H1 (cell line): ENCODE data around the gene BTBD9. TPM values are rescaled to one million over a fixed set of nuclear protein-coding genes. Genes with fewer than 3 reads are reported as not detected.

ENCODE experiments used
- CTCF ChIA-PET: fragments of 300-600 bp; sonication (Branson Sonifier 250); formaldehyde crosslinking; loops from one replicate; lab custom pipeline; 2021; ENCODE audit not compliant: partially characterized antibody; lab: Charles Lee
- POLR2A ChIA-PET: fragments of 300-600 bp; sonication (Branson Sonifier 250); formaldehyde crosslinking; loops from one replicate; lab custom pipeline; 2021; ENCODE audit warnings: inconsistent platforms; ENCODE audit not compliant: partially characterized antibody; lab: Charles Lee
- DNase-seq, 2 experiments: peaks; one replicate each; pipeline versions ENCODE4 v3.0.0 to v3.0.0-alpha.2; 2010 to 2022; ENCODE audit warnings: low spot score in 2 of 2, low read depth in 1 of 2, mixed read lengths in 1 of 2
- FAIRE-seq: peaks from 2 replicates; lab custom pipeline; 2011; peaks lifted over from hg19 to GRCh38; lab: Jason Lieb, UNC
- H2AFZ ChIP-seq: 2 replicates; pipeline ENCODE4 v1.8.1; 2012; ENCODE audit warnings: low read length, inconsistent platforms
- H2AK5ac ChIP-seq: 2 replicates; pipeline ENCODE4 v1.6.1; 2013; ENCODE audit warnings: low read depth, low read length
- H2BK120ac ChIP-seq: replicated peaks from 2 replicates; pipeline ENCODE3; 2013; ENCODE audit warnings: low read depth, low read length, inconsistent platforms
- H2BK12ac ChIP-seq: 2 replicates; pipeline ENCODE4 v1.6.1; 2013; ENCODE audit warnings: low read depth, low read length
- H2BK15ac ChIP-seq: 2 replicates; pipeline ENCODE4 v1.6.1; 2013; ENCODE audit warnings: low read length
- H2BK20ac ChIP-seq: 2 replicates; pipeline ENCODE4 v1.6.1; 2013; ENCODE audit warnings: low read length
- H2BK5ac ChIP-seq: 2 replicates; pipeline ENCODE4 v1.6.1; 2013; ENCODE audit warnings: low read depth, low read length
- H3K14ac ChIP-seq: 2 replicates; pipeline ENCODE4 v1.6.1; 2013; ENCODE audit warnings: inconsistent platforms; ENCODE audit not compliant: insufficient read length
- H3K18ac ChIP-seq: 2 replicates; pipeline ENCODE4 v1.6.1; 2013; ENCODE audit warnings: low read length; ENCODE audit errors: extremely low read depth
- H3K23ac ChIP-seq: 2 replicates; pipeline ENCODE4 v1.6.1; 2013; ENCODE audit warnings: inconsistent platforms; ENCODE audit not compliant: insufficient read length
- H3K23me2 ChIP-seq: 2 replicates; pipeline ENCODE4 v1.6.1; 2013; ENCODE audit warnings: low read depth, low read length
- H3K27ac ChIP-seq: 2 replicates; pipeline ENCODE4 v1.6.1; 2011; ENCODE audit warnings: low read depth, low read length, inconsistent platforms
- H3K27me3 ChIP-seq, 4 experiments: replicated peaks in 1 of 4; 1 replicate in 1 of 4; 2 replicates in 3 of 4; pipeline versions ENCODE4 v1.6.1 to v1.8.1; 2011 to 2013; ENCODE audit warnings: low read length in 3 of 4, mild to moderate bottlenecking in 3 of 4, inconsistent platforms in 2 of 4, mixed read lengths in 2 of 4, moderate library complexity in 1 of 4; ENCODE audit not compliant: control insufficient read depth in 3 of 4, insufficient read depth in 3 of 4; ENCODE audit errors: extremely low read depth in 1 of 4
- H3K36me3 ChIP-seq, 4 experiments: 2 replicates each; pipeline versions ENCODE4 v1.6.1 to v1.8.1; 2011 to 2013; ENCODE audit warnings: mild to moderate bottlenecking in 4 of 4, low read length in 3 of 4, moderate library complexity in 2 of 4, control low read depth in 1 of 4, inconsistent platforms in 1 of 4; ENCODE audit not compliant: insufficient read depth in 4 of 4, control insufficient read depth in 2 of 4
- H3K4ac ChIP-seq: replicated peaks from 2 replicates; pipeline ENCODE3; 2013; ENCODE audit warnings: low read length, low read depth, mixed read lengths, inconsistent platforms; ENCODE audit not compliant: insufficient read length
- H3K4me1 ChIP-seq, 4 experiments: replicated peaks in 1 of 4; 1 replicate in 1 of 4; 2 replicates in 3 of 4; pipeline versions ENCODE4 v1.6.1 to v1.8.1; 2011 to 2013; ENCODE audit warnings: low read length in 3 of 4, inconsistent platforms in 2 of 4, mixed read lengths in 1 of 4; ENCODE audit not compliant: insufficient read depth in 4 of 4, control insufficient read depth in 3 of 4
- H3K4me2 ChIP-seq, 2 experiments: 2 replicates each; pipeline versions ENCODE4 v1.6.1 to v1.8.1; 2011 to 2013; ENCODE audit warnings: low read depth in 2 of 2, low read length in 2 of 2, control low read depth in 1 of 2, inconsistent platforms in 1 of 2, mild to moderate bottlenecking in 1 of 2; ENCODE audit not compliant: insufficient read depth in 1 of 2
- H3K4me3 ChIP-seq, 4 experiments: fragments of 200-600, 300-600 bp in 1 of 4; sonication (generic), shearing (Covaris generic), sonication (Bioruptor Twin) in 1 of 4; 2 replicates each; pipeline versions ENCODE4 v1.5.1 to v1.8.1; 2011 to 2016; ENCODE audit warnings: low read length in 4 of 4, low read depth in 3 of 4, control low read depth in 2 of 4, inconsistent platforms in 2 of 4, mild to moderate bottlenecking in 2 of 4, mixed read lengths in 1 of 4, moderate library complexity in 1 of 4; ENCODE audit not compliant: insufficient read depth in 2 of 4; ENCODE audit errors: extremely low read depth in 1 of 4
- H3K56ac ChIP-seq: replicated peaks from 2 replicates; pipeline ENCODE3; 2013; ENCODE audit warnings: low read depth, mild to moderate bottlenecking, mixed read lengths, low read length, inconsistent platforms; ENCODE audit not compliant: insufficient read length
- H3K79me1 ChIP-seq: 2 replicates; pipeline ENCODE4 v1.6.1; 2013; ENCODE audit warnings: low read depth, low read length, control low read depth
- H3K79me2 ChIP-seq, 2 experiments: 2 replicates each; pipeline versions ENCODE4 v1.6.1 to v1.8.1; 2012 to 2013; ENCODE audit warnings: low read length in 2 of 2, mild to moderate bottlenecking in 2 of 2, inconsistent platforms in 1 of 2; ENCODE audit not compliant: insufficient read depth in 2 of 2, control insufficient read depth in 1 of 2
- H3K9ac ChIP-seq, 4 experiments: replicated peaks in 1 of 4; 1 replicate in 1 of 4; 2 replicates in 3 of 4; pipeline versions ENCODE4 v1.6.1 to v1.8.1; 2011 to 2013; ENCODE audit warnings: low read depth in 3 of 4, low read length in 3 of 4, control low read depth in 2 of 4, mild to moderate bottlenecking in 2 of 4, moderate library complexity in 2 of 4, inconsistent platforms in 1 of 4; ENCODE audit errors: extremely low read depth in 1 of 4
- H3K9me3 ChIP-seq, 2 experiments: 2 replicates each; pipeline versions ENCODE4 v1.6.1 to v1.8.1; 2012 to 2013; ENCODE audit warnings: mild to moderate bottlenecking in 2 of 2, moderate library complexity in 2 of 2, control low read depth in 1 of 2, inconsistent platforms in 1 of 2, low read depth in 1 of 2, low read length in 1 of 2, mixed read lengths in 1 of 2; ENCODE audit not compliant: insufficient read depth in 2 of 2
- H4K20me1 ChIP-seq, 2 experiments: replicated peaks in 1 of 2; 2 replicates each; pipeline versions ENCODE3 to v1.8.1; 2011 to 2013; ENCODE audit warnings: inconsistent platforms in 2 of 2, low read length in 2 of 2, mild to moderate bottlenecking in 1 of 2; ENCODE audit not compliant: insufficient read depth in 2 of 2, control insufficient read depth in 1 of 2
- H4K5ac ChIP-seq: 2 replicates; pipeline ENCODE4 v1.6.1; 2013; ENCODE audit warnings: low read length, low read depth, mixed read lengths, inconsistent platforms; ENCODE audit not compliant: insufficient read length
- H4K8ac ChIP-seq: 2 replicates; pipeline ENCODE4 v1.8.0; 2013; ENCODE audit warnings: mild to moderate bottlenecking, moderate library complexity, low read length, inconsistent platforms; ENCODE audit not compliant: insufficient read depth; ENCODE audit errors: extremely low read depth
- H4K91ac ChIP-seq: replicated peaks from 2 replicates; pipeline ENCODE3; 2013; ENCODE audit warnings: low read length, mixed read lengths, inconsistent platforms; ENCODE audit not compliant: insufficient read length
- BACH1 ChIP-seq: IDR thresholded peaks from 2 replicates; pipeline ENCODE4 v1.6.1; 2012; ENCODE audit warnings: low read length, improper control_type of control experiment
- CTCF ChIP-seq, 3 experiments: IDR thresholded peaks; 1 replicate in 2 of 3; 2 replicates in 1 of 3; pipeline versions ENCODE4 v1.5.1 to v1.6.1; 2011; ENCODE audit warnings: low read length in 3 of 3, mild to moderate bottlenecking in 3 of 3, inconsistent platforms in 2 of 3, low read depth in 1 of 3, moderate library complexity in 1 of 3; ENCODE audit not compliant: insufficient read depth in 1 of 3; ENCODE audit errors: control extremely low read depth in 1 of 3
- HDAC2 ChIP-seq, 2 experiments: fragments of 300-600 bp in 1 of 2; sonication (generic) in 1 of 2; IDR thresholded peaks; 2 replicates each; pipeline ENCODE4 v1.6.1; 2011 to 2012; ENCODE audit warnings: low read depth in 2 of 2, low read length in 2 of 2, mild to moderate bottlenecking in 2 of 2, moderate library complexity in 2 of 2, borderline replicate concordance in 1 of 2, inconsistent platforms in 1 of 2
- KDM5A ChIP-seq: fragments of 200-600 bp; IDR thresholded peaks from 2 replicates; pipeline ENCODE4 v1.7.1; 2012; ENCODE audit warnings: mild to moderate bottlenecking, low read length, inconsistent platforms, mixed read lengths
- NRF1 ChIP-seq: IDR thresholded peaks from 2 replicates; pipeline ENCODE4 v1.6.1; 2011; ENCODE audit warnings: mild to moderate bottlenecking, low read depth, low read length, improper control_type of control experiment
- WGBS, 2 experiments: shearing (Covaris generic) in 1 of 2; methylation state at CpG; one replicate each; pipeline versions ENCODE4 v1.1.6 to v1.1.7; 2013 to 2015; ENCODE audit warnings: low lambda C conversion rate in 2 of 2, mixed read lengths in 2 of 2, inconsistent platforms in 1 of 2, low coverage in 1 of 2, missing lambda C conversion rate in 1 of 2; ENCODE audit not compliant: insufficient replicate concordance in 2 of 2, insufficient coverage in 1 of 2, insufficient read length in 1 of 2; ENCODE audit errors: extremely low coverage in 1 of 2, missing lambda C conversion rate in 1 of 2; 5-methylcytosine and 5-hydroxymethylcytosine counted together
- polyA plus RNA-seq, 7 experiments: library from polyadenylated mRNA; depleted of rRNA in 3 of 7; stranded (reverse) in 5 of 7; unstranded in 2 of 7; fragments of >200 nt in 5 of 7; fragments of 200-250 nt in 2 of 7; gene quantifications; 1 replicate in 5 of 7; 2 replicates in 1 of 7; 4 replicates in 1 of 7; pipeline versions ENCODE4 v1.2.1 to v1.2.3, GENCODE V29; 2011 to 2013; ENCODE audit warnings: missing spikeins in 2 of 7, mixed read lengths in 2 of 7
- total RNA-seq: library from RNA; stranded (reverse); fragmentation: NEBNext Ultra II Directional; extraction: Animal tissue kit (Norgen Biotek cat#: 25700); gene quantifications from 2 replicates; pipeline ENCODE4 v1.2.1, GENCODE V29; 2021

Gene BTBD9
- total and polyA plus RNA-seq, 2 of the 8 experiments (the other 6 are each of a cell fraction or from before 2014, with no cell fraction given) = 0.92 to 4.1 TPM

- peak overlapping the region; percentile 66; the same call in 1 of the 2 replicates for H2AK5ac ChIP-seq
- H2BK12ac ChIP-seq = no peak overlapping the region; the same call in 1 of the 2 replicates
- no peak overlapping the region for H4K8ac ChIP-seq
- H3K4me1 ChIP-seq = peaks cover 7 to 27% (median 18%) of the 10 kb centered on the region in 4 experiments
- no peak overlapping the region for H3K27ac ChIP-seq
- no peak overlapping the region for H2BK20ac ChIP-seq
- H3K4me2 ChIP-seq = peak overlapping the region; percentile 4 to 18; a peak in 1 of 4 replicates
- no peaks in the 10 kb centered on the region for H3K79me1 ChIP-seq
- no peak overlapping the region for H3K23ac ChIP-seq
- no peaks in the 10 kb centered on the region for H3K36me3 ChIP-seq
- CTCF ChIA-PET = interaction anchor here (0.8 to 1.4 kb wide), 5 partner anchors 12 to 303 kb away, joined by 3 to 7 read pairs (median 3); no protein-coding TSS in a partner anchor
- no peak overlapping the region for H2BK15ac ChIP-seq
- 80% methylated on average over 9 of the region's 9 CpGs; no CpG with 5 or more reads in 1 of the 2 experiments for WGBS, 2 experiments
- no peaks in the 10 kb centered on the region for H3K79me2 ChIP-seq
- H3K27me3 ChIP-seq = no peaks in the 10 kb centered on the region
- no peak overlapping the region for H3K56ac ChIP-seq
- POLR2A ChIA-PET = interaction anchor here (1.6 kb wide), 1 partner anchor 9 kb away, joined by 3 read pairs; no protein-coding TSS in a partner anchor
- H4K91ac ChIP-seq = peak overlapping the region; percentile 0
- no peaks in the 10 kb centered on the region for H3K9me3 ChIP-seq
- no peak for FAIRE-seq
- no peak overlapping the region for H3K18ac ChIP-seq
- H4K20me1 ChIP-seq = no peaks in the 10 kb centered on the region
- H3K14ac ChIP-seq = no peak overlapping the region
- no peak for TF ChIP-seq CTCF (IDR thresholded peaks at IDR 0.05; ENCODE audit: control extremely low read depth in 1 of 3, insufficient read depth in 1 of 3, low read depth in 1 of 3, low read length in 3 of 3)
- TF ChIP-seq HDAC2 (IDR thresholded peaks at IDR 0.05; ENCODE audit: borderline replicate concordance in 1 of 2, low read depth in 2 of 2, low read length in 2 of 2) = no peak
- TF ChIP-seq BACH1 = no peak
- TF ChIP-seq NRF1 = no peak
- no peak for TF ChIP-seq KDM5A
- H3K4me3 ChIP-seq = no peak overlapping the region
- H2BK5ac ChIP-seq = no peak overlapping the region
- H4K5ac ChIP-seq = no peak overlapping the region
- H3K9ac ChIP-seq = no peak overlapping the region
- DNase-seq = peak in 1 of 2 experiments; percentile 50
- no peak overlapping the region for H2BK120ac ChIP-seq
- H2AFZ ChIP-seq = no peak overlapping the region
- H3K4ac ChIP-seq = no peak overlapping the region
- no peaks in the 10 kb centered on the region for H3K23me2 ChIP-seq
Observed at GRCh38 chr6:38191418-38191817, 448.3 kb downstream of the BTBD9 start.
